BJ (cell line): ENCODE data around the gene TBX21. TPM values are rescaled to one million over a fixed set of nuclear protein-coding genes. Genes with fewer than 3 reads are reported as not detected.
A peak's percentile ranks its signal among the peaks of the same experiment; 100 is the strongest.

ENCODE experiments used
- CTCF ChIA-PET: fragments of 350-600 bp; formaldehyde crosslinking; extraction: SDS; loops from one replicate; lab custom pipeline; 2021; ENCODE audit warnings: antibody characterized with exemption, inconsistent platforms; lab: Yijun Ruan, JAX
- POLR2A ChIA-PET: fragments of 300-600 bp; sonication (Branson Sonifier 250); formaldehyde crosslinking; extraction: SDS; loops from one replicate; lab custom pipeline; 2021; ENCODE audit warnings: antibody characterized with exemption; lab: Charles Lee
- DNase-seq: peaks from one replicate; pipeline ENCODE4 v3.0.0-alpha.2; 2011; ENCODE audit warnings: low read depth
- H3K27me3 ChIP-seq: 2 replicates; pipeline ENCODE4 v1.6.0; 2011; ENCODE audit warnings: low read length; ENCODE audit not compliant: control insufficient read depth, insufficient read depth
- H3K36me3 ChIP-seq: 2 replicates; pipeline ENCODE4 v1.5.1; 2011; ENCODE audit warnings: low read length; ENCODE audit not compliant: control insufficient read depth, insufficient read depth
- H3K4me3 ChIP-seq: 2 replicates; pipeline ENCODE4 v1.5.1; 2011; ENCODE audit warnings: low read depth, mild to moderate bottlenecking, control low read depth, low read length
- polyA minus RNA-seq: library from RNA; depleted of rRNA, polyadenylated mRNA; stranded (reverse); fragments of >200 nt; gene quantifications from 2 replicates; pipeline ENCODE4 v1.2.3, GENCODE V29; 2011; rRNA and poly(A)+ RNA removed
- polyA plus RNA-seq: library from polyadenylated mRNA; depleted of rRNA; stranded (reverse); fragments of >200 nt; gene quantifications from 2 replicates; pipeline ENCODE4 v1.2.3, GENCODE V29; 2011; rRNA removed
- TF ChIP-seq, protein P1 (sequence below): IDR thresholded peaks from 2 replicates; pipeline ENCODE4 v1.5.1; 2011; ENCODE audit warnings: low read depth, mild to moderate bottlenecking, control low read depth, inconsistent platforms, low read length, moderate library complexity; ENCODE audit not compliant: insufficient read depth

The TBX21 gene, protein sequence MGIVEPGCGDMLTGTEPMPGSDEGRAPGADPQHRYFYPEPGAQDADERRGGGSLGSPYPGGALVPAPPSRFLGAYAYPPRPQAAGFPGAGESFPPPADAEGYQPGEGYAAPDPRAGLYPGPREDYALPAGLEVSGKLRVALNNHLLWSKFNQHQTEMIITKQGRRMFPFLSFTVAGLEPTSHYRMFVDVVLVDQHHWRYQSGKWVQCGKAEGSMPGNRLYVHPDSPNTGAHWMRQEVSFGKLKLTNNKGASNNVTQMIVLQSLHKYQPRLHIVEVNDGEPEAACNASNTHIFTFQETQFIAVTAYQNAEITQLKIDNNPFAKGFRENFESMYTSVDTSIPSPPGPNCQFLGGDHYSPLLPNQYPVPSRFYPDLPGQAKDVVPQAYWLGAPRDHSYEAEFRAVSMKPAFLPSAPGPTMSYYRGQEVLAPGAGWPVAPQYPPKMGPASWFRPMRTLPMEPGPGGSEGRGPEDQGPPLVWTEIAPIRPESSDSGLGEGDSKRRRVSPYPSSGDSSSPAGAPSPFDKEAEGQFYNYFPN
- polyA plus RNA-seq (not detected in 2 replicates), polyA minus RNA-seq (not detected in 2 replicates)

DNA sequence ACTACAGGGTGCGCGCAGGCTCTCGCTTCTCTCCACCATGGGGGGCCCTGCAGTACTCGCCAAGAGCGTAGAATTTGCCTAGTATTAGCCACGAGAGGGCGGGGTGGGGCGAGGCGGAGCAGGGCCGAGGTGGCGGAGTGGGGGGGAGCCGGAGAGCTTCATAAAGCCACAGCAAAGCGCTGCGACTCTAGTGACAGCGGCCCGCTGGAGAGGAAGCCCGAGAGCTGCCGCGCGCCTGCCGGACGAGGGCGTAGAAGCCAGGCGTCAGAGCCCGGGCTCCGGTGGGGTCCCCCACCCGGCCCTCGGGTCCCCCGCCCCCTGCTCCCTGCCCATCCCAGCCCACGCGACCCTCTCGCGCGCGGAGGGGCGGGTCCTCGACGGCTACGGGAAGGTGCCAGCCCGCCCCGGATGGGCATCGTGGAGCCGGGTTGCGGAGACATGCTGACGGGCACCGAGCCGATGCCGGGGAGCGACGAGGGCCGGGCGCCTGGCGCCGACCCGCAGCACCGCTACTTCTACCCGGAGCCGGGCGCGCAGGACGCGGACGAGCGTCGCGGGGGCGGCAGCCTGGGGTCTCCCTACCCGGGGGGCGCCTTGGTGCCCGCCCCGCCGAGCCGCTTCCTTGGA lies at the start of gene TBX21:
Gene TBX21 (plus strand): TSS at position 190 of the 627 bp plus-strand sequence. CDS start 219 bp downstream, at position 409.
- CTCF ChIA-PET, result interaction anchor here (1.2 to 2.0 kb wide), 2 partner anchors 14 to 15 kb away, joined by 3 to 4 read pairs; no protein-coding TSS in a partner anchor
- H3K36me3 ChIP-seq, result no peaks in the 10 kb centered on the region
- H3K27me3 ChIP-seq, result peaks cover 52% of the 10 kb centered on the region
- DNase-seq, result no peak
- TF ChIP-seq, protein P1, sequence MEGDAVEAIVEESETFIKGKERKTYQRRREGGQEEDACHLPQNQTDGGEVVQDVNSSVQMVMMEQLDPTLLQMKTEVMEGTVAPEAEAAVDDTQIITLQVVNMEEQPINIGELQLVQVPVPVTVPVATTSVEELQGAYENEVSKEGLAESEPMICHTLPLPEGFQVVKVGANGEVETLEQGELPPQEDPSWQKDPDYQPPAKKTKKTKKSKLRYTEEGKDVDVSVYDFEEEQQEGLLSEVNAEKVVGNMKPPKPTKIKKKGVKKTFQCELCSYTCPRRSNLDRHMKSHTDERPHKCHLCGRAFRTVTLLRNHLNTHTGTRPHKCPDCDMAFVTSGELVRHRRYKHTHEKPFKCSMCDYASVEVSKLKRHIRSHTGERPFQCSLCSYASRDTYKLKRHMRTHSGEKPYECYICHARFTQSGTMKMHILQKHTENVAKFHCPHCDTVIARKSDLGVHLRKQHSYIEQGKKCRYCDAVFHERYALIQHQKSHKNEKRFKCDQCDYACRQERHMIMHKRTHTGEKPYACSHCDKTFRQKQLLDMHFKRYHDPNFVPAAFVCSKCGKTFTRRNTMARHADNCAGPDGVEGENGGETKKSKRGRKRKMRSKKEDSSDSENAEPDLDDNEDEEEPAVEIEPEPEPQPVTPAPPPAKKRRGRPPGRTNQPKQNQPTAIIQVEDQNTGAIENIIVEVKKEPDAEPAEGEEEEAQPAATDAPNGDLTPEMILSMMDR, result peak; percentile 29; the same call in 1 of the 2 replicates
- no peak within 1 kb of the TSS for H3K4me3 ChIP-seq
- POLR2A ChIA-PET, result no interaction called here

DNA sequence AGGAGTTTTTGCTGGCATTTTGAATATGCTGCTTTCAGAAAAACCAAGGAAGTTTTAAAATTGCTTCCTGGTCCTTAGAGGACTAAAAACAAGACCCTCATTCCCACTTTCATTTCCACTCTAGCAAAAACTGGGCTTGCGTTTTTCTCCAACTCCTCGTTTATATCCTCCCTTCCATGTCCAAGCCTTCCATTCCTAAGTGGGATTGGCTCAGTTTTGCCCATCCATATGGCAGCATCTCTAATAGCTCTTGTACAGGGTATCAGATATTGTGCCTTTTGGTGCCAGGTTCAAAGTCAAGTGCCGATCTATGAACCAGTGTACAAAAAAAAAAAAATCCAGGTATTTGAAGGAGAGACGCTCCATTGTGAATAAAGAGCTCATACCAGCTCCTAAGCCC lies 49.0 kb upstream of the TBX21 start:
- H3K27me3 ChIP-seq, result no peaks in the 10 kb centered on the region
- peaks cover 20% of the 10 kb centered on the region for H3K36me3 ChIP-seq
- TF ChIP-seq, protein P1, result no peak
- no peak for DNase-seq
- POLR2A ChIA-PET, result no interaction called here
- CTCF ChIA-PET, result interaction anchor here (0.9 kb wide), 2 partner anchors 18 to 34 kb away, joined by 3 read pairs; no protein-coding TSS in a partner anchor
- no peak overlapping the region for H3K4me3 ChIP-seq

- no peak for DNase-seq
- POLR2A ChIA-PET, result no interaction called here
- TF ChIP-seq, protein P1, result no peak
- Histone ChIP-seq H3K36me3 (peaks cover 18% of the 10 kb centered on the region), H3K27me3 (no peaks in the 10 kb centered on the region), H3K4me3 (no peak overlapping the region)
- CTCF ChIA-PET, result interaction anchor here (0.9 kb wide), 2 partner anchors 19 to 34 kb away, joined by 3 read pairs; no protein-coding TSS in a partner anchor
These were observed 48.4 kb upstream of the TBX21 start for GRCh38 chr17:47684535-47685193.

- no peak overlapping the region for H3K4me3 ChIP-seq
- DNase-seq, result no peak
- TF ChIP-seq, protein P1, result peak; percentile 5; the same call in 1 of the 2 replicates
- ChIA-PET CTCF (interaction anchor here (1.0 to 1.1 kb wide), 2 partner anchors 10 to 33 kb away, joined by 4 to 5 read pairs; no protein-coding TSS in a partner anchor), POLR2A (interaction anchor here (0.7 kb wide), 1 partner anchor 375 kb away, joined by 4 read pairs; no protein-coding TSS in a partner anchor)
- peaks cover 11% of the 10 kb centered on the region for H3K36me3 ChIP-seq
- no peaks in the 10 kb centered on the region for H3K27me3 ChIP-seq
These were observed 47.3 kb upstream of the TBX21 start for GRCh38 chr17:47685556-47686275.
